HEK293 (cell line): ENCODE data around the gene LRRN4CL.
A peak's percentile ranks its signal among the peaks of the same experiment; 100 is the strongest.

Source experiments
- ATF2 ChIP-seq: fragments of 450-650 bp; formaldehyde crosslinking; IDR thresholded peaks from 2 replicates; pipeline ENCODE4 v1.5.1; 2016; ENCODE audit warnings: missing biosample characterization, missing genetic modification characterization, low read depth
- EGR2 ChIP-seq: fragments of 450-650 bp; formaldehyde crosslinking; IDR thresholded peaks from 2 replicates; pipeline ENCODE4 v1.5.1; 2016; ENCODE audit warnings: low read depth, missing biosample characterization, missing genetic modification characterization
- GLIS2 ChIP-seq: fragments of 450-650 bp; formaldehyde crosslinking; IDR thresholded peaks from 2 replicates; pipeline ENCODE4 v1.5.1; 2016; ENCODE audit warnings: missing biosample characterization, missing genetic modification characterization
- IKZF3 ChIP-seq: fragments of 450-650 bp; IDR thresholded peaks from 2 replicates; pipeline ENCODE4 v1.5.0; 2018; ENCODE audit warnings: missing biosample characterization, mild to moderate bottlenecking, missing genetic modification characterization, moderate library complexity
- KLF10 ChIP-seq: fragments of 450-650 bp; IDR thresholded peaks from 2 replicates; pipeline ENCODE4 v1.5.1; 2018; ENCODE audit warnings: missing biosample characterization, mild to moderate bottlenecking, missing genetic modification characterization
- KLF8 ChIP-seq: fragments of 450-650 bp; formaldehyde crosslinking; IDR thresholded peaks from 2 replicates; pipeline ENCODE4 v1.5.1; 2016; ENCODE audit warnings: missing biosample characterization, missing genetic modification characterization
- KLF9 ChIP-seq: fragments of 450-650 bp; formaldehyde crosslinking; IDR thresholded peaks from 2 replicates; pipeline ENCODE4 v1.5.1; 2016; ENCODE audit warnings: missing biosample characterization, missing genetic modification characterization, low read depth
- MZF1 ChIP-seq: fragments of 450-650 bp; formaldehyde crosslinking; IDR thresholded peaks from 2 replicates; pipeline ENCODE4 v1.5.1; 2017; ENCODE audit warnings: missing biosample characterization, missing genetic modification characterization, borderline replicate concordance
- OSR2 ChIP-seq: fragments of 450-650 bp; formaldehyde crosslinking; IDR thresholded peaks from 2 replicates; pipeline ENCODE4 v1.5.1; 2016; ENCODE audit warnings: missing biosample characterization, missing genetic modification characterization
- SP2 ChIP-seq: fragments of 450-650 bp; formaldehyde crosslinking; IDR thresholded peaks from 2 replicates; pipeline ENCODE4 v1.5.1; 2016; ENCODE audit warnings: missing biosample characterization, missing genetic modification characterization
- ZBTB11 ChIP-seq: fragments of 450-650 bp; formaldehyde crosslinking; conservative IDR thresholded peaks from 2 replicates; pipeline ENCODE4 v1.5.1; 2016; ENCODE audit warnings: low read depth, missing biosample characterization, missing genetic modification characterization
- ZBTB48 ChIP-seq: fragments of 450-650 bp; formaldehyde crosslinking; IDR thresholded peaks from 2 replicates; pipeline ENCODE4 v1.5.1; 2016; ENCODE audit warnings: missing biosample characterization, missing genetic modification characterization
- ZBTB8A ChIP-seq: fragments of 450-650 bp; formaldehyde crosslinking; IDR thresholded peaks from 2 replicates; pipeline ENCODE4 v1.5.1; 2016; ENCODE audit warnings: missing biosample characterization, missing genetic modification characterization
- ZFP37 ChIP-seq: fragments of 450-650 bp; formaldehyde crosslinking; IDR thresholded peaks from 2 replicates; pipeline ENCODE4 v1.5.1; 2016; ENCODE audit warnings: missing biosample characterization, missing genetic modification characterization
- ZIC2 ChIP-seq: fragments of 450-650 bp; formaldehyde crosslinking; IDR thresholded peaks from 2 replicates; pipeline ENCODE4 v1.5.1; 2016; ENCODE audit warnings: missing biosample characterization, missing genetic modification characterization
- ZNF112 ChIP-seq: fragments of 450-650 bp; formaldehyde crosslinking; IDR thresholded peaks from 2 replicates; pipeline ENCODE4 v1.5.0; 2017; ENCODE audit warnings: missing biosample characterization, missing genetic modification characterization
- ZNF157 ChIP-seq: fragments of 450-650 bp; formaldehyde crosslinking; IDR thresholded peaks from 2 replicates; pipeline ENCODE4 v1.5.1; 2016; ENCODE audit warnings: missing biosample characterization, missing genetic modification characterization
- ZNF280D ChIP-seq: fragments of 450-650 bp; formaldehyde crosslinking; IDR thresholded peaks from 2 replicates; pipeline ENCODE4 v1.5.1; 2016; ENCODE audit warnings: missing biosample characterization, missing genetic modification characterization
- ZNF335 ChIP-seq: fragments of 450-650 bp; formaldehyde crosslinking; conservative IDR thresholded peaks from 2 replicates; pipeline ENCODE4 v1.5.1; 2016; ENCODE audit warnings: missing biosample characterization, missing genetic modification characterization
- ZNF391 ChIP-seq: fragments of 450-650 bp; formaldehyde crosslinking; IDR thresholded peaks from 2 replicates; pipeline ENCODE4 v1.5.1; 2016; ENCODE audit warnings: low read depth, missing biosample characterization, missing genetic modification characterization, borderline replicate concordance
- ZNF560 ChIP-seq: fragments of 450-650 bp; formaldehyde crosslinking; IDR thresholded peaks from 2 replicates; pipeline ENCODE4 v1.5.1; 2017; ENCODE audit warnings: missing biosample characterization, missing genetic modification characterization, borderline replicate concordance
- ZNF561 ChIP-seq: fragments of 450-650 bp; IDR thresholded peaks from 2 replicates; pipeline ENCODE4 v1.5.1; 2018; ENCODE audit warnings: missing biosample characterization, missing genetic modification characterization, borderline replicate concordance
- ZNF600 ChIP-seq: fragments of 450-650 bp; formaldehyde crosslinking; IDR thresholded peaks from 2 replicates; pipeline ENCODE4 v1.5.1; 2016; ENCODE audit warnings: missing biosample characterization, missing genetic modification characterization
- ZNF623 ChIP-seq: fragments of 450-650 bp; formaldehyde crosslinking; IDR thresholded peaks from 2 replicates; pipeline ENCODE4 v1.5.1; 2016; ENCODE audit warnings: missing biosample characterization, missing genetic modification characterization
- ZNF692 ChIP-seq: fragments of 450-650 bp; formaldehyde crosslinking; IDR thresholded peaks from 2 replicates; pipeline ENCODE4 v1.5.1; 2016; ENCODE audit warnings: missing biosample characterization, missing genetic modification characterization
- ZNF768 ChIP-seq: fragments of 450-650 bp; formaldehyde crosslinking; IDR thresholded peaks from 2 replicates; pipeline ENCODE4 v1.5.1; 2018; ENCODE audit warnings: missing biosample characterization, mild to moderate bottlenecking, missing genetic modification characterization
- ZSCAN30 ChIP-seq: fragments of 450-650 bp; IDR thresholded peaks from 2 replicates; pipeline ENCODE4 v1.5.1; 2018; ENCODE audit warnings: missing biosample characterization, mild to moderate bottlenecking, missing genetic modification characterization, moderate library complexity

The LRRN4CL gene

GRCh38 chr11:62728171-62728988 lies 39.0 kb upstream of the LRRN4CL start, which contains the start of gene TTC9C (continued):
- no peak for TF ChIP-seq ZNF280D (tag by site-specific recombination)
- TF ChIP-seq ZNF112 (tag by site-specific recombination): no peak
- TF ChIP-seq ZNF600 (tag by site-specific recombination): 0 out of 2 replicates have a peak, but pooled peaks have one; percentile 34
- TF ChIP-seq EGR2 (tag by site-specific recombination): peak; percentile 27; the same call in 1 of the 2 replicates
- peak; percentile 65; the same call in 1 of the 2 replicates for TF ChIP-seq ZNF561 (tag by site-specific recombination)
- 0 out of 2 replicates have a peak, but pooled peaks have one; percentile 47 for TF ChIP-seq ZSCAN30 (tag by site-specific recombination)
- peak; percentile 43 for TF ChIP-seq KLF10 (tag by site-specific recombination)
- TF ChIP-seq KLF8 (tag by site-specific recombination): peak; percentile 44; the same call in 1 of the 2 replicates
- TF ChIP-seq ZNF335 (tag by site-specific recombination): peak; percentile 87
- 0 out of 2 replicates have a peak, but pooled peaks have one; percentile 15 for TF ChIP-seq ZNF391 (tag by site-specific recombination)
- TF ChIP-seq ZBTB48: 0 out of 2 replicates have a peak, but pooled peaks have one; percentile 19
- TF ChIP-seq ZNF157 (tag by site-specific recombination): no peak
- TF ChIP-seq ZNF623 (tag by site-specific recombination): no peak
- peak; percentile 31; the same call in 1 of the 2 replicates for TF ChIP-seq ATF2 (tag by site-specific recombination)
- peak; percentile 35 for TF ChIP-seq OSR2 (tag by site-specific recombination)
- TF ChIP-seq ZBTB8A (tag by site-specific recombination): peak; percentile 39; the same call in 1 of the 2 replicates
- TF ChIP-seq SP2 (tag by site-specific recombination): peak; percentile 55; the same call in 1 of the 2 replicates
- TF ChIP-seq MZF1 (tag by site-specific recombination): no peak
- TF ChIP-seq GLIS2 (tag by site-specific recombination): 0 out of 2 replicates have a peak, but pooled peaks have one; percentile 34
- peak; percentile 80 for TF ChIP-seq ZBTB11
- no peak for TF ChIP-seq ZNF692 (tag by site-specific recombination)
- no peak for TF ChIP-seq ZFP37
- no peak for TF ChIP-seq ZNF560 (tag by site-specific recombination)
- no peak for TF ChIP-seq ZNF768
- no peak for TF ChIP-seq ZIC2 (tag by site-specific recombination)
- peak; percentile 71 for TF ChIP-seq IKZF3
- peak; percentile 83 for TF ChIP-seq KLF9 (tag by site-specific recombination)
